ENCODE measurements around the gene NDRG4.

Gene NDRG4

GRCh38 chr16:58518083-58518979, 18.4 kb downstream of the NDRG4 start:
- no peak for DNase-seq
- in situ Hi-C loops (cut with MboI; ENCODE audit: low pct_unique_long_range_greater_than_20kb, low sequenced_read_pairs) = no loop called here

- DNase-seq = no peak
- in situ Hi-C loops (cut with MboI; ENCODE audit: low pct_unique_long_range_greater_than_20kb, low sequenced_read_pairs) = no loop called here
These were observed 19.0 kb downstream of the NDRG4 start for GRCh38 chr16:58518980-58519368.

GRCh38 chr16:58519707-58520106, 19.8 kb downstream of the NDRG4 start:
- no peak for DNase-seq
- in situ Hi-C loops (cut with MboI; ENCODE audit: low pct_unique_long_range_greater_than_20kb, low sequenced_read_pairs) = no loop called here

GRCh38 chr16:58530179-58530578, 30.2 kb downstream of the NDRG4 start:
- DNase-seq = no peak
- in situ Hi-C loops (cut with MboI; ENCODE audit: low pct_unique_long_range_greater_than_20kb, low sequenced_read_pairs) = no loop called here

- in situ Hi-C loops (cut with MboI; ENCODE audit: low pct_unique_long_range_greater_than_20kb, low sequenced_read_pairs) = no loop called here
These were observed 32.5 kb downstream of the NDRG4 start for GRCh38 chr16:58532414-58532813.

GRCh38 chr16:58533751-58534470, 34.0 kb downstream of the NDRG4 start:
- in situ Hi-C loops (cut with MboI; ENCODE audit: low pct_unique_long_range_greater_than_20kb, low sequenced_read_pairs) = no loop called here
- DNase-seq = no peak

More at GRCh38 chr16:58532414-58532813, 32.5 kb downstream of the NDRG4 start:
- DNase-seq = no peak

GRCh38 chr16:58535100-58535499, 35.2 kb downstream of the NDRG4 start:
- in situ Hi-C loops (cut with MboI; ENCODE audit: low pct_unique_long_range_greater_than_20kb, low sequenced_read_pairs) = no loop called here

GRCh38 chr16:58536278-58536677, 36.3 kb downstream of the NDRG4 start:
- no peak for DNase-seq
- in situ Hi-C loops (cut with MboI; ENCODE audit: low pct_unique_long_range_greater_than_20kb, low sequenced_read_pairs) = no loop called here

More at GRCh38 chr16:58535100-58535499, 35.2 kb downstream of the NDRG4 start:
- no peak for DNase-seq

- DNase-seq = no peak
- in situ Hi-C loops (cut with MboI; ENCODE audit: low pct_unique_long_range_greater_than_20kb, low sequenced_read_pairs) = no loop called here
These were observed 37.4 kb downstream of the NDRG4 start for GRCh38 chr16:58537124-58537906.

- in situ Hi-C loops (cut with MboI; ENCODE audit: low pct_unique_long_range_greater_than_20kb, low sequenced_read_pairs) = no loop called here
- no peak for DNase-seq
These were observed 41.8 kb downstream of the NDRG4 start for GRCh38 chr16:58541711-58542110.

- DNase-seq = no peak
- in situ Hi-C loops (cut with MboI; ENCODE audit: low pct_unique_long_range_greater_than_20kb, low sequenced_read_pairs) = no loop called here
These were observed 42.3 kb downstream of the NDRG4 start for GRCh38 chr16:58542291-58542690.

- in situ Hi-C loops (cut with MboI; ENCODE audit: low pct_unique_long_range_greater_than_20kb, low sequenced_read_pairs) = no loop called here
- DNase-seq = no peak
These were observed 43.7 kb downstream of the NDRG4 start for GRCh38 chr16:58543685-58544084.

- in situ Hi-C loops (cut with MboI; ENCODE audit: low pct_unique_long_range_greater_than_20kb, low sequenced_read_pairs) = no loop called here
- no peak for DNase-seq
These were observed 48.4 kb downstream of the NDRG4 start for GRCh38 chr16:58548378-58548777.

GRCh38 chr16:58551496-58551895, 51.6 kb downstream of the NDRG4 start:
- DNase-seq = no peak
- in situ Hi-C loops (cut with MboI; ENCODE audit: low pct_unique_long_range_greater_than_20kb, low sequenced_read_pairs) = no loop called here

GRCh38 chr16:58556678-58557077, 56.7 kb downstream of the NDRG4 start:
- in situ Hi-C loops (cut with MboI; ENCODE audit: low pct_unique_long_range_greater_than_20kb, low sequenced_read_pairs) = no loop called here
- no peak for DNase-seq

Data from KBM-7 (cell line).